HepG2 (cell line): ENCODE measurements around the gene VPS52. TPM values are rescaled to one million over a fixed set of nuclear protein-coding genes. Genes with fewer than 3 reads are reported as not detected.

ENCODE experiments used
- CREB3 ChIP-seq: sonication (generic); formaldehyde crosslinking; IDR thresholded peaks from 2 replicates; pipeline ENCODE4 v1.5.0; 2020; ENCODE audit warnings: missing genetic modification reagents
- CSRNP1 ChIP-seq: sonication (generic); formaldehyde crosslinking; IDR thresholded peaks from 2 replicates; pipeline ENCODE4 v1.8.1; 2023; ENCODE audit warnings: mild to moderate bottlenecking, missing genetic modification reagents
- GTF2F1 ChIP-seq: fragments of 150-350 bp; IDR thresholded peaks from 2 replicates; pipeline ENCODE4 v1.6.1; 2014; ENCODE audit warnings: low read length
- HMG20B ChIP-seq: conservative IDR thresholded peaks from 2 replicates; pipeline ENCODE4 v1.6.1; 2016; ENCODE audit warnings: missing genetic modification reagents, missing compliant biosample characterization
- LCORL ChIP-seq, 2 experiments: fragments of 450-650 bp in 1 of 2; sonication (generic) in 1 of 2; formaldehyde crosslinking in 1 of 2; IDR thresholded peaks; 2 replicates each; pipeline versions ENCODE4 v1.5.0 to v1.6.1; 2017 to 2020; ENCODE audit warnings: antibody characterized with exemption in 1 of 2, missing genetic modification reagents in 1 of 2
- NCOA2 ChIP-seq: sonication (generic); formaldehyde crosslinking; IDR thresholded peaks from 2 replicates; pipeline ENCODE4 v1.8.0; 2022; ENCODE audit warnings: inconsistent platforms
- PCBP1 ChIP-seq: fragments of 200-400 bp; formaldehyde crosslinking; IDR thresholded peaks from 2 replicates; pipeline ENCODE4 v1.6.1; 2017; ENCODE audit warnings: mild to moderate bottlenecking, low read depth, low read length, borderline replicate concordance
- TEAD3 ChIP-seq: optimal IDR thresholded peaks from 2 replicates; pipeline ENCODE3; 2016; ENCODE audit warnings: borderline replicate concordance
- ZFP1 ChIP-seq: IDR thresholded peaks from 2 replicates; pipeline ENCODE4 v1.6.1; 2016
- ZNF512 ChIP-seq: sonication (generic); formaldehyde crosslinking; IDR thresholded peaks from 2 replicates; pipeline ENCODE4 v1.4.0; 2020; ENCODE audit warnings: mild to moderate bottlenecking, missing genetic modification reagents
- ZNF841 ChIP-seq: sonication (generic); formaldehyde crosslinking; IDR thresholded peaks from 2 replicates; pipeline ENCODE4 v1.8.1; 2023; ENCODE audit warnings: missing genetic modification reagents, borderline replicate concordance
- polyA plus RNA-seq, 8 experiments: library from polyadenylated mRNA; depleted of rRNA in 3 of 8; stranded (reverse) in 7 of 8; unstranded in 1 of 8; fragments of >200 nt; fragmentation: Illumina TruSeq in 4 of 8; extraction: Trizol in 4 of 8; gene quantifications; 2 replicates each; pipeline versions ENCODE4 v1.2.1 to v1.2.3, GENCODE V29; 2011 to 2016; ENCODE audit warnings: low read depth in 4 of 8, missing spikeins in 1 of 8, mixed read lengths in 1 of 8; ENCODE audit not compliant: insufficient read depth in 1 of 8
- total RNA-seq, 5 experiments: library from RNA; depleted of rRNA; stranded (reverse); fragments of >200 nt; fragmentation: Illumina TruSeq; extraction: Trizol; gene quantifications; 2 replicates each; pipeline ENCODE4 v1.2.3, GENCODE V29; 2016; ENCODE audit warnings: low read depth in 1 of 5
- TF ChIP-seq, protein P1 (sequence below): sonication (generic); formaldehyde crosslinking; IDR thresholded peaks from 2 replicates; pipeline ENCODE4 v1.8.1; 2023; ENCODE audit warnings: mild to moderate bottlenecking, missing genetic modification reagents
- TF ChIP-seq, protein P2 (sequence below): sonication (generic); formaldehyde crosslinking; IDR thresholded peaks from 2 replicates; pipeline ENCODE4 v1.4.0; 2020; ENCODE audit warnings: mild to moderate bottlenecking, missing genetic modification reagents

The VPS52 gene
- total and polyA plus RNA-seq, 2 of the 13 experiments (the other 11 are each of a cell fraction or from before 2014, with no cell fraction given), result 48.9 to 85.5 TPM

GRCh38 chr6:33271468-33272274 is at the start of gene VPS52, which contains the start of gene RPS18 (continued):
- TF ChIP-seq ZNF512 (CRISPR knock-in tag) (no peak), CREB3 (CRISPR knock-in tag) (peak; percentile 63; the same call in 1 of the 2 replicates), HMG20B (CRISPR knock-in tag) (peak; percentile 53; the same call in 1 of the 2 replicates), ZNF841 (CRISPR knock-in tag) (no peak), PCBP1 (0 out of 2 replicates have a peak, but pooled peaks have one; percentile 19), TEAD3 (CRISPR knock-in tag) (peak; percentile 54), NCOA2 (CRISPR knock-in tag) (peak; percentile 61), CSRNP1 (CRISPR knock-in tag) (peak; percentile 88; the same call in 1 of the 2 replicates), LCORL (IDR thresholded peaks at IDR 0.05) (peak; percentile 25; the same call in 1 of the 2 replicates), LCORL (CRISPR knock-in tag; IDR thresholded peaks at IDR 0.05) (peak; percentile 51; the same call in 1 of the 2 replicates), GTF2F1 (peak; percentile 73), ZFP1 (peak; percentile 77)
- TF ChIP-seq, protein P1, sequence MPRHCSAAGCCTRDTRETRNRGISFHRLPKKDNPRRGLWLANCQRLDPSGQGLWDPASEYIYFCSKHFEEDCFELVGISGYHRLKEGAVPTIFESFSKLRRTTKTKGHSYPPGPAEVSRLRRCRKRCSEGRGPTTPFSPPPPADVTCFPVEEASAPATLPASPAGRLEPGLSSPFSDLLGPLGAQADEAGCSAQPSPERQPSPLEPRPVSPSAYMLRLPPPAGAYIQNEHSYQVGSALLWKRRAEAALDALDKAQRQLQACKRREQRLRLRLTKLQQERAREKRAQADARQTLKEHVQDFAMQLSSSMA (CRISPR knock-in tag), result peak; percentile 76; the same call in 1 of the 2 replicates
- TF ChIP-seq, protein P2, sequence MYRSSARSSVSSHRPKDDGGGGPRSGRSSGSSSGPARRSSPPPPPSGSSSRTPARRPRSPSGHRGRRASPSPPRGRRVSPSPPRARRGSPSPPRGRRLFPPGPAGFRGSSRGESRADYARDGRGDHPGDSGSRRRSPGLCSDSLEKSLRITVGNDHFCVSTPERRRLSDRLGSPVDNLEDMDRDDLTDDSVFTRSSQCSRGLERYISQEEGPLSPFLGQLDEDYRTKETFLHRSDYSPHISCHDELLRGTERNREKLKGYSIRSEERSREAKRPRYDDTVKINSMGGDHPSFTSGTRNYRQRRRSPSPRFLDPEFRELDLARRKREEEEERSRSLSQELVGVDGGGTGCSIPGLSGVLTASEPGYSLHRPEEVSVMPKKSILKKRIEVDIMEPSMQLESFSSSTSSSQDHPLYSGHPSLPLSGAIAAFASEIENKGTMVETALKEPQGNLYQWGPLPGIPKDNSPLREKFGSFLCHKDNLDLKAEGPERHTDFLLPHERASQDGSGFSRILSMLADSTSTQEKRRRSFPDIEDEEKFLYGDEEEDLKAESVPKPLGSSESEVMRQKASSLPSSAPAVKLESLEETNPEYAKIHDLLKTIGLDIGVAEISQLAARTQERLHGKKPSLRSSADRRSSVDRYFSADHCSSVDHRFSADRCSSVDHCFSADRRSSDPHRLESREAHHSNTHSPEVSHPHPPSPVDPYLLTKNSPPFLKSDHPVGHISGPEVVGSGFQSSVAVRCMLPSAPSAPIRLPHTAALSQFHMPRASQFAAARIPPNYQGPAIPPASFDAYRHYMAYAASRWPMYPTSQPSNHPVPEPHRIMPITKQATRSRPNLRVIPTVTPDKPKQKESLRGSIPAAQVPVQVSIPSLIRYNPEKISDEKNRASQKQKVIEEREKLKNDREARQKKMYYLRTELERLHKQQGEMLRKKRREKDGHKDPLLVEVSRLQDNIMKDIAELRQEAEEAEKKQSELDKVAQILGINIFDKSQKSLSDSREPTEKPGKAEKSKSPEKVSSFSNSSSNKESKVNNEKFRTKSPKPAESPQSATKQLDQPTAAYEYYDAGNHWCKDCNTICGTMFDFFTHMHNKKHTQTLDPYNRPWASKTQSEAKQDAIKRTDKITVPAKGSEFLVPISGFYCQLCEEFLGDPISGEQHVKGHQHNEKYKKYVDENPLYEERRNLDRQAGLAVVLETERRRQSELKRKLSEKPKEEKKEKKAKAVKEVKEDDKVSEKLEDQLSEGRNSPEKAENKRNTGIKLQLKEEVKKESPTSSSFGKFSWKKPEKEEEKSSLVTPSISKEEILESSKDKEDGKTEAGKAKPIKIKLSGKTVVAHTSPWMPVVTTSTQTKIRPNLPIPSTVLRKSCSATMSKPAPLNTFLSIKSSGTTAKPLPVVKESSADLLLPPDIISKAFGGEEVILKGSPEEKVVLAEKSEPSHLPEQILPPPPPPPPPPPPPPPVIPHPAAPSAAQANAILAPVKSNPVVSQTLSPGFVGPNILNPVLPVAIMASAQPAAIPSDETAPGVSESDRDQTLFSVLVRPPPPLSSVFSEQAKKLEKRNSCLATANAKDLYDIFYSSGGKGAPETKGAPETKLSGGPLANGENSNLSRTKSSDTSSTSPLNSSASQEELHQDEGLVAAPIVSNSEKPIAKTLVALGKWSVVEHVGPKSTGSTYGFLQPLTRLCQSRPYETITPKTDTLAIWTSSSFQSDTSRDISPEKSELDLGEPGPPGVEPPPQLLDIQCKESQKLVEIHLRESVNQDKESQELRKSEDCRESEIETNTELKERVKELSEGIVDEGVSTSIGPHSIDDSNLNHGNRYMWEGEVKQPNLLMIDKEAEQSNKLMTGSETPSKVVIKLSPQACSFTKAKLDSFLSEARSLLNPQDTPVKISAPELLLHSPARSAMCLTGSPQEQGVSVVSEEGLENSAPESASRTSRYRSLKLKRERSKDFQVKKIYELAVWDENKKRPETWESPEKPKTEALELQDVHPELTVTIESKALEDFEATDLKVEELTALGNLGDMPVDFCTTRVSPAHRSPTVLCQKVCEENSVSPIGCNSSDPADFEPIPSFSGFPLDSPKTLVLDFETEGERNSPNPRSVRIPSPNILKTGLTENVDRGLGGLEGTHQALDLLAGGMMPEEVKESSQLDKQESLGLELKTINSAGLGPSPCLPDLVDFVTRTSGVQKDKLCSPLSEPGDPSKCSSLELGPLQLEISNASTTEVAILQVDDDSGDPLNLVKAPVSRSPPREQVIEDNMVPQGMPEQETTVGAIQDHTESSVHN (CRISPR knock-in tag), result 0 out of 2 replicates have a peak, but pooled peaks have one; percentile 21
